Measurements from ENCODE around the gene AOC3. TPM values are rescaled to one million over a fixed set of nuclear protein-coding genes. Genes with fewer than 3 reads are reported as not detected.
A peak's percentile ranks its signal among the peaks of the same experiment; 100 is the strongest.
"Not testable (repeated sequence)": the region's sequence is repeated elsewhere in the genome, so short reads cannot be mapped to it uniquely, and the experiment has no call there.

Gene AOC3
- total RNA-seq, 1 donor from 2014 or later = 61.7 TPM

- DNase-seq (ENCODE audit: low spot score) (no peak), ATAC-seq (no peak)
- intact Hi-C loops (cut with DNase I) = no loop called here
These were observed 29.8 kb downstream of the AOC3 start for GRCh38 chr17:42880776-42881310.

DNA sequence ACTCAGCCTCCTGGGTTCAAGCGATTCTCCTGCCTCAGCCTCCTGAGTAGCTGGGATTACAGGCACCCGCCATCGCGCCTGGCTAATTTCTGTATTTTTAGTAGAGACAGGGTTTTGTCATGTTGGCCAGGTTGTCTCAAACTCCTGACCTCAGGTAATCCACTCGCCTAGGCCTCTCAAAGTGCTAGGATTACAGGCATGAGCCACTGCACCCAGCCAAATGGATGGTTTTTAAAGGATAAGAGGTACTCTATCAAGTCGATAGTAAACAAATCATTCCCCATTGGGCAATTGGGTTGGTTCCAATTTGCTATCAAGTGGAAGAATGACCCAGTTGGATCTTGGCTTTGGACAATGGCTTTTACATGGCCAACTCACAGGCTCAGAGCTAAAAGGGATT is 30.7 kb downstream of the AOC3 start:
- ATAC-seq; intact Hi-C loops (cut with DNase I); DNase-seq (ENCODE audit: low spot score): not testable (repeated sequence)

DNA sequence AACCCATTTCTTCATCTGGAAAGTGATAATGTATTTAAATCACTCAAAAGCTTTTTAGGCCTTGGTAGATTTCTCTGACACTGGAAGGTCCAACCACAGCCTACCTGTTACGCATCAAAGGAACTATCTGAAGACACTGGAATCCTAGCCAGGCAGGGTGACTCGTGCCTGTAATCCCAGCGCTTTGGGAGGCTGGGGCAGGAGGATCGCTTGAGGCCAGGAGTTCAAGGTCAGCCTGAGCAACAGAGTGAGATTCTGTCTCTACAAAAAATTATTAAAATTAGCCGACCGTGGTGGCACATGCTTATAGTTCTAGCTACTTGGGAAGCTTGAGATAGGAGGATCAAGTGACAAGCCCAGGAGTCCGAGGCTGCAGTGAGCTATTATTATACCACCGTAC is 31.2 kb downstream of the AOC3 start:
- DNase-seq (ENCODE audit: low spot score) = no peak
- intact Hi-C loops (cut with DNase I) = no loop called here
- no peak for ATAC-seq

DNA sequence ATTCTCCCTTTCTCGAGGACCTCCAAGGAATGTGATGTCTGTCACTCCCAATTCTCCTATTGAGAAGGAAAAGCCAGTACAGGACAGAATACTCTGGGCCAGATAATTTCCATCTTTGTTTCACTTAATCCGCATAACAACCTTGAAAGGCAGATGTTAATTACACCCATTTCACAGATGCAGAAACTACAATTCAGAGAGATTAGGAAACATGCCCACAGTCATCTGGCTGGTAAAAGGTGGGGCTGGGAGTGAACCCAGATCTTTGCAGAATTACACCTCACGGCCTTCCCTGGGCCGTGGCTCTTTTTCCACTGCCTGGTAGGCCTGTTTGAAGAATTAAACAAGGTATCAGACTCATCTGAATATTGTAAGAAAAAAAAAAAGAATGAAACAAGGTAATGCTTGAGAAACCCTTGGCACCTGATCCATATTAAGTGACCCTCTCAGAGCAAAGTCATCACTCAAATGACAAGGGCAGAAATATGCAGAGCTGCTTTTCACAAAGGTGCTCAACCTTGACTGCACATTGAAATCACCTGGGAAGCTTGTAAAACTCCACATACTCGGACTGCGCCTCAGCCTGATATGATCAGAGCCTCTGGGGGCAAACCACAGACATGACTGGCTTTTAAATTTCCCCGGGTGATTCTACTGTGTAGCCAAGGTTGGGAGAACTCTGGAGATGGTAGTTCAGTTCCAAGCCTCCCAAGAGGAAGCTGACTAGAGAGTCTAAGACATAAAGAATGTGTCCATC is 33.0 kb downstream of the AOC3 start:
- ATAC-seq (no peak), DNase-seq (ENCODE audit: low spot score) (no peak)
- intact Hi-C loops (cut with DNase I) = no loop called here

DNA sequence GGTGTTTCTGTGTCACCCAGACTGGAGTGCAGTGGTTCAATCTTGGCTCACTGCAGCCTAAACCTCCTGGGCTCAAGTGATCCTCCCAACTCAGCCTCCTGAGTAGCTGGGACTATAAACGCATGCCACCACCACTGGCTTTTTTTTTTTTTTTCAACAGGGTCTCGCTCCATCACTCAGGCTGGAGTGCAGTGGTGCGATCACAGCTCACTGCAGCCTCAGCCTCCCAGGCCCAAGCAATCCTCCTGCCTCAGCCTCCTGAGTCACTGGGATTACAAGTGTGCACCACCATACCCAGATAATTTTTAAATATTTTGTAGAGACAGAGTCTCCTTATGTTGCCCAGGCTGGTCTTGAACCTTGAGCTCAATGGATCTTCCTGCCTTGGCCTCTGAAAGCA is 34.8 kb downstream of the AOC3 start:
- ATAC-seq; DNase-seq (ENCODE audit: low spot score); intact Hi-C loops (cut with DNase I): not testable (repeated sequence)

- DNase-seq (ENCODE audit: low spot score) (no peak), ATAC-seq (no peak)
- intact Hi-C loops (cut with DNase I) = no loop called here
These were observed 35.5 kb downstream of the AOC3 start for GRCh38 chr17:42886283-42887176.

- intact Hi-C loops (cut with DNase I) = no loop called here
- DNase-seq (ENCODE audit: low spot score) (no peak), ATAC-seq (no peak)
These were observed 38.8 kb downstream of the AOC3 start for GRCh38 chr17:42889809-42890208.

- ATAC-seq = peak; percentile 84
- no peak for DNase-seq (ENCODE audit: low spot score)
- intact Hi-C loops (cut with DNase I) = no loop called here
These were observed 40.6 kb downstream of the AOC3 start for GRCh38 chr17:42891539-42892152.

GRCh38 chr17:42893359-42893758 is 42.4 kb downstream of the AOC3 start:
- intact Hi-C loops (cut with DNase I) = no loop called here
- ATAC-seq (no peak), DNase-seq (ENCODE audit: low spot score) (no peak)

DNA sequence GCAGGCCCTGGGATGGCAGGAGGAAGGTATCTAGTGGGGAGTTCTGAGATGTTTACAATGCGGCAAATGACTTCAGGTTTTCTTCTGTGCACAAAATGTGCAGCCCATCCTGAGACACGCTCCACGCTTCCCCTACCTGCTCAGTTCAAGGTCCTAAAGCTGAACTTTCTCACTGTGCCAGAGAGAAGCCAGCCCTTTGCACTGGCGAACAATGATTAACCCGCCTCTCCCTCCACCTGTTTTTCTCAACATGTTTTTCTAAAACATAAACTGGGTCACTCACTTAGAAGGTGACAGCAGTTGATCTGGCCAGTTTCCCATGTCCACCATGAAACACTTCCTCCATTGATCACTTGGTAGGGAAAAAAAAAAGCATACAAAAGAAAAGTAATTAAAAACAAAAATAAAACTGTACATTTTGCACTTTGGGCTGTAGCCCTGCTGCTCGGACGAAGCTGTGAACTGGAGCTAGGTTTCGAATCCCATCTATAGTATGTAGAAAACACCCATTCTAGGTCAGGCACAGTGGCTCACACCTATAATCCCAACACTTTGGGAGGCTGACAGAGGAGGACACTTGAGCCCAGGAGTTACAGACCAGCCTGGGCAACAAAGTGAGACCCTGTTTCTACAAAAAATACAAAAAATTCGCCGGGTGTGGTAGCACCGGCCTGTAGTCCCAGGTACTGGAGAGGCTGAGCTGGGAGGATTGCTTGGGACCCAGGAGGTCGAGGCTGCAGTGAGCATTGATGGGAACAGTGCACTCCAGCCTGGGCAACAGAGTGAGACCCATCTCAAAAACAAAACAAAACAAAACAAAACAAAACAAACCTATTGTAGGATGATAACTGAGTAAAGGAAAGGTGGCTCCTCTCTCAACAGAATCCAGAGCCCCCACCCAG is 43.5 kb downstream of the AOC3 start:
- ATAC-seq (no peak), DNase-seq (ENCODE audit: low spot score) (no peak)
- intact Hi-C loops (cut with DNase I) = loop anchor here (1.0 kb wide), 1 partner anchor 86 kb away; the partner anchor contains the start of genes PTGES3L and RUNDC1

DNA sequence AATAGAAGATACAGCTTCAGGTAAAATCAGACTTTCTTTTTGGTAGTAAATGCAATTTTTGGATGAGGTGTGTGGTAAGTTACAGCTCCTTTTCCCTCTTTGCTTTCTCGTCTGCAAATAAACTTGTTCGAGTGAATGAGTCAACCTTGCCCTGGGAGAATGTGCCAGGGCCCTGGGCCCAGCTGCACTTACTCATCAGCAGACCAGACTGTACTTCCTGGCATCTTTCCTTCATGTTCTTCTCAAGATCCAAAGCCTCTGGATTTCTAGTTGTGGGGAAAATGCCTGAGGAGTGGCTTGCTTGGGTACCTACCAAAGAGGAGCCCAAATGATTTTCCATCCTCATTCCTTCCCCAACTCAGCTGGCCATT is 44.2 kb downstream of the AOC3 start:
- ATAC-seq (peak; percentile 71), DNase-seq (ENCODE audit: low spot score) (no peak)
- intact Hi-C loops (cut with DNase I) = no loop called here

DNA sequence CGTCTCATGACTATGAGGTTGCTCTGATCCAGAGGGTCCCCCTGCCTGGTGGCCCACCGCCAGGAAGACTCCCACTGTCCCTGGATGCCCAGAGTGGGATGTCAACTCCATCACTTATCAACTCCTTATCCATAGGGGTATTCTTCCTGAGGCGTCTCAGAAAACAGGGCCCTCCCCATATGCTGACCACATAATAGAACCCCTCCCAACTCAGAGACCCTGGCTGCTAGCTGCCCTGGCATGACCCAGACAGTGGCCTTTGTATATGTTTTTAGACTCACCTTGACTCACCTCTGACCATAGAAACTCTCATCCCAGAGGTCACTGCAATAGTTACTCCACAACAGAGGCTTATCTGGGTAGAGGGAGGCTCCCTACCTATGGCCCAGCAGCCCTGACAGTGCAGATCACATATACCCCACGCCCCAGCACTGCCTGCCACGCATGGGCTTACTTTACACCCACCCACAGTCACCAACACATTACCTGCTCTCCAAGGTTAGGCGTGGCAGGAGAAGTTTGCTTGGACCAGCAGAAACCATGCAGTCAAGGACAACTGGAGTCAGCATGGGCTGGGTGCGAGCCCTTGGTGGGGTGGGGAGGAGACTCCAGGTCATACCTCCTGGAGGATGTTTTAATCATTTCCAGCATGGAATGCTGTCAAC is 47.3 kb downstream of the AOC3 start:
- intact Hi-C loops (cut with DNase I) = no loop called here
- ATAC-seq (no peak), DNase-seq (ENCODE audit: low spot score) (no peak)

DNA sequence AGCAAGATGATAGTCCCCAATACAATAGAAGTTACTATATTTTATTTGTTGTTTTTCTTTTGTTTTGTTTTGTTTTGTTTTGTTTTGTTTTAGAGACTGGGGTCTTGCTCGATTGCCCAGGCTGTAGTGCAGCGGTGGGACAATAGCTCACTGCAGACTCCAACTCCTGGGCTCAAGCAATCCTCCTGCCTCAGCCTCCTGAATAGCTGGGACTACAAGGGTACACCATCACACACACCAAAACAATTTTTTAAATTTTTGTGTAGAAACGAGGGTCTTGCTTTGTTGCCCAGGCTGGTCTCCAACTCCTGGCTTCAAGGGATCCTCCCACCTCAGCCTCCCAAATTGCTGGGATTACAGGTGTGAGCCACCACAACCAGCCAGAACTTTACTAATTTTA is 49.0 kb downstream of the AOC3 start:
- DNase-seq (ENCODE audit: low spot score); intact Hi-C loops (cut with DNase I): not testable (repeated sequence)

GRCh38 chr17:42900460-42901331 is 49.7 kb downstream of the AOC3 start, which contains the start of gene G6PC1:
TSS of gene G6PC1 (plus strand) at chr17:42900799. CDS start at chr17:42900877, 78 bp downstream.
- intact Hi-C loops (cut with DNase I) = no loop called here
- DNase-seq (ENCODE audit: low spot score) = no peak
- ATAC-seq = no peak

More for the DNA sequence above, 49.0 kb downstream of the AOC3 start:
- ATAC-seq = not testable (repeated sequence)

GRCh38 chr17:42901535-42902229 is 50.7 kb downstream of the AOC3 start:
- no peak for DNase-seq (ENCODE audit: low spot score)
- ATAC-seq = no peak
- intact Hi-C loops (cut with DNase I) = no loop called here

DNA sequence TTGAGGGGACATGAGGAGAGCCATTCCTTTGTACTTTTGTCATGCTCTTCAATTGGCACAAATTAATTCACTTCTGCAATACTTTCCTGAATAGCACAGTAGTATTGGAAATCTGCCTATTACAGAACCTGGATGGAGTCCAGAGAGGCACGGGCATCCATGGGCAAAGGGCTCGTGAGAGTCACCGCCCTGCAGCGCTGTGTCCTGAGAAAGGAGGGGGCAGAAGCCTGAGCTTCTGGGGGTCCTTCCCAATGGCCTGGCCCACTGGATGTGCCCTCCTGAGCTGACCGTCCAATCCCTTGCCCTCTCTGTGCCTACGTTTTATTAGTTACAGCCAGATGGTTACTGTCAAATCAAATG is 53.1 kb downstream of the AOC3 start:
- intact Hi-C loops (cut with DNase I) = no loop called here
- DNase-seq (ENCODE audit: low spot score) (no peak), ATAC-seq (no peak)
